ENCODE measurements around the gene IFT88.

- TF ChIP-seq, protein P1, sequence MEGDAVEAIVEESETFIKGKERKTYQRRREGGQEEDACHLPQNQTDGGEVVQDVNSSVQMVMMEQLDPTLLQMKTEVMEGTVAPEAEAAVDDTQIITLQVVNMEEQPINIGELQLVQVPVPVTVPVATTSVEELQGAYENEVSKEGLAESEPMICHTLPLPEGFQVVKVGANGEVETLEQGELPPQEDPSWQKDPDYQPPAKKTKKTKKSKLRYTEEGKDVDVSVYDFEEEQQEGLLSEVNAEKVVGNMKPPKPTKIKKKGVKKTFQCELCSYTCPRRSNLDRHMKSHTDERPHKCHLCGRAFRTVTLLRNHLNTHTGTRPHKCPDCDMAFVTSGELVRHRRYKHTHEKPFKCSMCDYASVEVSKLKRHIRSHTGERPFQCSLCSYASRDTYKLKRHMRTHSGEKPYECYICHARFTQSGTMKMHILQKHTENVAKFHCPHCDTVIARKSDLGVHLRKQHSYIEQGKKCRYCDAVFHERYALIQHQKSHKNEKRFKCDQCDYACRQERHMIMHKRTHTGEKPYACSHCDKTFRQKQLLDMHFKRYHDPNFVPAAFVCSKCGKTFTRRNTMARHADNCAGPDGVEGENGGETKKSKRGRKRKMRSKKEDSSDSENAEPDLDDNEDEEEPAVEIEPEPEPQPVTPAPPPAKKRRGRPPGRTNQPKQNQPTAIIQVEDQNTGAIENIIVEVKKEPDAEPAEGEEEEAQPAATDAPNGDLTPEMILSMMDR (conservative IDR thresholded peaks at IDR 0.05; ENCODE audit: low read depth, low read length), result no peak
- no peak for TF ChIP-seq EZH2 (IDR thresholded peaks at IDR 0.05; ENCODE audit: low read length, unreplicated experiment)
Observed at GRCh38 chr13:20518660-20519100, 48.3 kb upstream of the IFT88 start.
